T-helper 22 cell (primary cell): Measurements from ENCODE around the gene GAPDHS.

Experiments
- DNase-seq: peaks from one replicate; pipeline ENCODE4 v3.0.0-alpha.2; 2020; ENCODE audit warnings: low read depth

Gene GAPDHS

DNA sequence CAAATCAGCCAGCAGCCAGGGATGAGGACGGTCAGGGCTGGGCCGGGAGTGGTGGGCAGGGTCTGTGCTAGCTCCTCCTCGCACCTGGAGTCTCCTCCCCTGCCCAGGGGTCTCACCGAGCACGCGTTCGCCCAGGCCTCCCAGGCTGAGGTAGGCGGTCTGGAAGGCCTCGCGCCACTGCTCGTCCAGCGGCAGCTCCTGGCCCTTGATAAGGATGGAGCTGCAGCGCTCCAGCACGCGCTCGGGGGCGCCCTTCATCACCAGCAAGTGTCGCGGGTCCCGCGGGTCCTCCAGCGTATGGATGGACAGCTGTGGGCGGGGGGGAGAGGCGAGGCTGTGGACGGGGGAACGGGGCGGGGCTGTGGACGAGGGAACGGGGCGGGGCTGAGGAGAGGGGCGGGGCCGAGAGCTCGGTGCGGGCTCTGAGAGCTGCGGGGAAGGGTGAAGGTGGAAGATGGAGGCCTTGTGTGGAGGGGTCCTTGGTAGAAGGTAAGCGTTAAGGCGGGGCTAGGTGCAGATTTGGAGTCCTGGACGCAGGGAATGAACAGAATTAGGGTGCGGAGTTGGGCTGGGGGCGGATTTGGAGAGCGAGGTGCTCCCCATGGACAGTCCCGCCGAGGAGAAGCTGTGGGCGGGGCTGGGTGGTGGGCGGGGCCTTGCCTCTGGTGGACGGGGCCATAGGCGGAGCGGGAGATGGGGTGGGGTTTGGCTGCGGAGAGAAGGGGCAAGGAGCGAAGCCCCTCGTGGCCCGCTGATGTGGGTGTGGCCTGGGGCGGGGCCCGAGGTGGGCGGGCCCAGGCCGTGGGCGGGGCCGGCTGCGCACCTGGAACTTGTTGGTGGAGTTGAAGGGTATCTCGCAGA lies 24.5 kb downstream of the GAPDHS start:
- peak; percentile 29 for DNase-seq

DNA sequence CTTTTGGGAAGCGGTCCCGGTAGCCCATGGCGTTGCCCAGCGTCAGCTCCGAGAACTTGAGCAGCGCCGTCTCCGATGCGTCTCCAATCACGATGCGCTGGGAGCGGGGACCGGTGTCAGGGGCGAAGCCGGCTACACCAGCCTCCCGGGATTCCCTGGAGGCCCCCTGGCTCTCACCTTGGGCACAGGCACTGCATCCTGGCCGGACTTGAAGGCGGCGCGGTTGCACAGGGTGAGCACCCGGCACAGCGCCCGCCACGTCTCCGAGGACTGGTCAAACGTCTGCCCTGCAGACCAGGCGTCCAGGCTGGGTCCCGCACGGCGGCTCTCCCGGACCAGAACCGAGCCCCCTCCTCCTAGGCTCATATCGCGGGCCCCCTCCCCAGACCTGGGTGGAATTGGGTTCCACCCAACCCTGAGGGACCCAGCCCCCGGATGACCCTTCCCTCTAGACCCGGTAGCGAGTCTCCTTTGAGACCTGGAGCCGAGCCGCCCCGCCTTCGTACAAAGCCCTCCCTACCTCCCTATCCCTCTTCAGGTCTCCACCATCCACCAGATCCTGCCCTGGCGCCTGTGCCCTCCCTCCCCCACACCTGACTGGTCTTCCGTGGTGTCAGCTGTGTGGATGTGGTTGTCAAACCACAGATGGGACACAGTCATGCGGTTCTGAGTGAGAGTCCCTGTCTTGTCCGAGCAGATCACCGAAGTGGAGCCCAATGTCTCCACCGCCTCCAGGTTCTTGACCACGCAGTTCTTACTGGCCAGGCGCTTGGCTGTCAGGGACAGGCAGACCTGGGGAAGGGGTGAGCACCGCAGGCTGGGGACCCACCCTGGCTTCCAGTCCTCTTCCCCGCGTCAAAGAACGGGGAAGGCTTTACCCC lies 25.4 kb downstream of the GAPDHS start:
- no peak for DNase-seq

DNA sequence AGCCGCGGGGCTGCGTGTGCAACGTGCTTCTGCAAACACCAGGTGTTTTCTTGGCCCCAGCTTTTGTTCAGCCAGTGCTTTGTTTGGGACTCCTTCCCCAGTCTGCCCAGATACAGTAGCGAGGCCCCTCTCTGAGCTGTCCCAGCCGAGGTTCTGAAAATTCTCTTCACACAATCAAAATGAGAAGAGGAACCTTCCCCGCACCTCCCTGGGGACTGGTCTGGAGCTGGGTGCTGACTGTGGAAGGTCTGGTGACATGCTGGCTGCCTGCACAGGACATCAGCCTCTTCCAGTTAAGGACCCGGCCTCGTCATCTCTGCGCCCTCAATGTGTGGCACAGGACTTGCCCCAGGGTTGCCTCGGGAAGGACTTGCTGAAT lies 26.0 kb downstream of the GAPDHS start:
- DNase-seq = no peak

- DNase-seq = no peak
These were observed 26.5 kb downstream of the GAPDHS start for GRCh38 chr19:35559781-35560180.

DNA sequence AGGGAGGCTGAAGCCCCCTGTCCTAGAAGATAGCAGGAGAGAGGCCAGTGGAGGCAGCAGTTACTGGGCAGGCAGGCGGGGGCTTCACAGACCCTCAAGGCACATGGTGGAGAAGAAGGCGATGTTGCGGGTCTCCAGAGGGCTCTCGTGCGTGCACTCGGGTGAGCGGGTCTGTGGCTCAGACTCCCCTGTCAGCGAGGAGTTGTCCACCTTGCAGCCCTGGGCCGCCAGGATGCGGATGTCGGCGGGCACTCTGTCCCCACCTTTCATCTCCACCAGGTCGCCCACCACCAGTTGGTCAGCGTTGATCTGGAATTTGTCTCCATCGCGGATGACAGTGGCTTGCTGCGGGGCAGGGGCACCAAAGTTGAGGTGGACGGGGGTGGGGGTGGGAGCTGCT lies 27.0 kb downstream of the GAPDHS start:
- no peak for DNase-seq

- DNase-seq = no peak
These were observed 27.4 kb downstream of the GAPDHS start for GRCh38 chr19:35560677-35561076.

GRCh38 chr19:35561436-35561835 lies 28.2 kb downstream of the GAPDHS start:
- no peak for DNase-seq

GRCh38 chr19:35562336-35562735 lies 29.1 kb downstream of the GAPDHS start:
- no peak for DNase-seq

GRCh38 chr19:35562776-35563175 lies 29.5 kb downstream of the GAPDHS start:
- DNase-seq = no peak

DNA sequence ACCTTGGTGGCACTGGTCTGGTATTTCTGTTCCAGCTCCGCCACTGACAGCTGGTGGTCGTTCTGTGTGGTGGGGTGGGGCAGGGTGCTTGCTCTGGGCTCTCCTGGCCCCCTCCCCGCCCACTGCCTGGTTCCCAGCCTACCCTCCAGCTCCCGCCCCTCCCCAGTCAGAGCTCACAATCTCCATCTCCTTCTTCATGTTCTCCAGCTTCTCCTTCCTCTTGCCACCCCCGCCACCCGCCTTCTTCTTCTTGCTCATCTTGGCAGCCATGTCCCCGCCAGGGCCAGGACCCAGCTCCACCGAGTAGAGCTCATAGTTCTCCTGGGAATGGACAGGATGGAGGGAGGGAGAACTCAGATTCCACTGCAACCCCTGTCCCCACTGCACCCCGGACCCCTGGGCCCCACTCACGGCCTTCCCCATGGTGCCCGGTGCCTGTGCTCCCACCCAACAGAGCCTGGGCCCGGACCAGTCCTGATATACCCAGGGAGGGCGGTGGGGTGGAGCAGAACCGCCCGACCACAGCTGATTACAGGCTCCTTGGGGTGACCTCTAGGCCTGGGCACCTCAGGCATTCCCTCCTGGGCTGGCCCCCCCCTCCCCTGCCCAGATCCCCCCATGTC lies 30.1 kb downstream of the GAPDHS start, which contains the start of gene ATP4A:
TSS of gene ATP4A (minus strand) at position 452 of the 623 bp plus-strand sequence. CDS start at position 423, 29 bp downstream.
- no peak for DNase-seq

GRCh38 chr19:35565016-35565856 lies 32.0 kb downstream of the GAPDHS start:
- DNase-seq = no peak

- no peak for DNase-seq
These were observed 33.5 kb downstream of the GAPDHS start for GRCh38 chr19:35566738-35567137.

- DNase-seq = no peak
These were observed 36.1 kb downstream of the GAPDHS start for GRCh38 chr19:35569281-35569781.

DNA sequence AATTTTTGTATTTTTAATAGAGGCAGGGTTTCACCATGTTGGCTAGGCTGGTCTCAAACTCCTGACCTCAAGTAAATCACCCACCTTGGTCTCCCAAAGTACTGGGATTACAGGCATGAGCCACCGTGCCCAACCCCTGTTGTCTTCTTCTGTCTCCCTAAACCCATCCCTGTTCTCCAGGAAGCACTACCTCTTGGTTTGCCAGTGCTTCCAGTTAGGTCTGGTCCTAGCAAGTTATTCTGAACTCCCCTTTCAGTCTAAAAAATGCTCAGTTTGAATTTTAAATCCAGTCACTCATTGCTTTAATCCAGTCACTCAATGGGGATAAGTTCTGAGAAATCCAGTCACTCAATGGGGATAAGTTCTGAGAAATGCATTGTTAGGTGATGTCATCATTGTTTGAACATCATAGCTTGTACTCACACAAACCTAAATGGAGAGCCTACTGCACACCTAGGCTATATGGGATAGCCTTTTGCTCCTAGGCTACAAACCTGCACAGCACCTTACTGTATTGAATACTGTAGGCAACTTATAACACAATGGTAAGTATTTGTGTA lies 38.2 kb downstream of the GAPDHS start:
- no peak for DNase-seq

DNA sequence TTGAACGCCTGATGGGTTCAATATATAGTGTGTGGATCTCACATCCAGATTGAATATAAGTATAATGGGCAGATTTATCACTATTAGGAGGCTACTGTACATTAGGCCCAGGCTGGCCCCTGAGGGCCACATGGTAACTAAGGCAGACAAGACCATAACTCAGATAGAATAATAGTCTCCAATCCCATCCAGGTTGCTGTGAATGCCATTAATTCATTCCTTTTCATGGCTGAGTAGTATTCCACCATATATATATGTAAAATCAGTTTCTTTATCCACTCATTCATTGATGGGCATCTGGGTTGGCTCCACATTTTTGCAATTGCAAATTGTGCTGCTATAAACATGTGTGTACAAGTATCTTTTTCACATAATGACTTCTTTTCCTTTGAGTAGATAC lies 44.7 kb downstream of the GAPDHS start:
- DNase-seq = no peak

DNA sequence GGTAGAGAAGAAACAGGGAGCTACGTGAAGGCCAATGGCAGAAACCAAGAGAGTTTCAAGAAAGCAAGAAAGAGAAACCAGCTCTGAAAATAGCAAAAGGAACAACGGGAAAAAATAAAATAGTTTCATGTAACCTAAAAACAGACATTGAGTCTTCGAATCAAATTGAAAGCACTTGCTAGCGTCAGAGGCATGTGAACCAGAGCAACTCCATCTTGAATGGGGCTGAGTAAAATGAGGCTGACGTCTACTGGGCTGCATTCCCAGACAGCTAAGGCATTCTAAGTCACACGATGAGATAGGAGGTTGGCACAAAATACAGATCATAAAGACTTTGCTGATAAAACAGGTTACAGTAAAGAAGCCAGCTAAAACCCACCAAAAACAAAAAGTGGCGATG lies 45.5 kb downstream of the GAPDHS start:
- no peak for DNase-seq

DNA sequence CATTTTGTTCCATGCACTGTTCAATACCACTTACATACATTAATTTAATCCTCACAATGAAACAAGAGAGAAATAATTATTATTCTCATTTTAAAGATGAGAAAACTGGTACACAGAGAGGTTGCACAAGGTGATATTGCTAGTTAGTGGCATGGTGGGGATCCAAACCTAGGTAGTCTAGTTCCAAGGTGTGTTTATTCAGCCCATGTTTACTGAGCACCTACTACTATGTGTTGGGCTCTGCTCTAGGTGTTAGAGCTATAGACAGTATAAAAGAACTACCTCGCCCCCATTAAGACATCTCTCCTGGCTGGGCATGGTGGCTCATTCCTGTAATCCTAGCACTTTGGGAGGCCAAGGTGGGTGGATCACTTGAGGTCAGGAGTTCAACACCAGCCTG lies 49.5 kb downstream of the GAPDHS start:
- no peak for DNase-seq

DNA sequence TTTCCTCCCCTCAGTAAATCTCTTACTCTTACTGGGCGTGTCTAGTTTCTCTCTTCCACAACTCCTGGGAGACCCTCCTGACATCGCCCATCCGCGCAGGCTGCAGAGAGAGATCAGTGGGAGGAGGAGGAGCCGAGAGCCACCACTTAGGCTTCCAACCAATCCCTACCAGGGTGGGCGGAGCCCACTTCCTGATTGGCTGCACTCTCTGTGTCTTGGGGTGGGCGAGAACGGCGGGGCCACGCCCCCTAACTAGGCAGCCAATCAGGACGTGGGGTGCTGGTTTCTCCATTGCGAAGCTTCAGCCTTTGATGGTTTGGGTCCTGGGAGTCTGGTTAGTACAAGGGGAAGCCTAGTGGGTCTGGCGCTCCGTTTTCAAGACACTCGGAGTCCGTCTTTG lies 52.6 kb downstream of the GAPDHS start, which contains the start of gene PMIS2:
TSS of gene PMIS2 (plus strand) at position 326 of the 400 bp plus-strand sequence. CDS start 87 bp downstream, outside the sequence.
- no peak for DNase-seq

DNA sequence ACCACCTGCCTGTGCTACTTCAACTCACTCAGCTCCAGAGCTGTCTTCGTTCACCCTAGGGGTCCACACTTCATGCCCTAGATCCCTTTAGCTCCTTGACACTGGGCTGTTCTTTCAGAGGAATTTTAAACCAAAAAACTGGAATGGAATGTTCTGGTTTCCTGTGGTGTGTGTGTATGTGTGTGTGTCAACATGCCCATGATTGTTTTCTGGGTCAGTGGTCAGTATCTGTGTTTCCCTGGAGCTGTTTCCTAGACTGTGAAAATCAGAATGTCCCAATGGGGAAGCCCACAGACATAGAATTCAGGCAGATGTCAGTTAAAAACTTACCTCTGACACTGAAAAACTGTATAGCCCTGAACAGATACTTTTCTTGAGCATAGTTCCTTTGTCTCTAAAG lies 54.1 kb downstream of the GAPDHS start:
- DNase-seq = no peak

- no peak for DNase-seq
These were observed 57.6 kb downstream of the GAPDHS start for GRCh38 chr19:35590875-35591274.

GRCh38 chr19:35592226-35592625 lies 59.0 kb downstream of the GAPDHS start:
- DNase-seq = no peak
